GM23338 (cell line): ENCODE results near the gene PTTG1IP.

Experiments used
- CTCF ChIP-seq, 2 experiments: fragments of 200-600 bp in 1 of 2; sonication (generic) in 1 of 2; conservative IDR thresholded peaks; 2 replicates each; pipeline versions ENCODE4 v1.5.1 to v1.6.1; 2016 to 2017; ENCODE audit warnings: antibody characterized with exemption in 2 of 2, low read depth in 2 of 2, mild to moderate bottlenecking in 2 of 2, moderate library complexity in 1 of 2
- EZH2phosphoT487 ChIP-seq: fragments of 200-600 bp; sonication (generic); IDR thresholded peaks from one replicate; pipeline ENCODE4 v1.8.1; 2018; ENCODE audit warnings: antibody characterized with exemption; ENCODE audit not compliant: unreplicated experiment
- POLR2AphosphoS5 ChIP-seq: IDR thresholded peaks from 2 replicates; pipeline ENCODE4 v1.6.1; 2016; ENCODE audit warnings: antibody characterized with exemption, low read depth
- REST ChIP-seq: IDR thresholded peaks from one replicate; pipeline ENCODE4 v1.6.1; 2018; ENCODE audit warnings: antibody characterized with exemption; ENCODE audit not compliant: unreplicated experiment

DNA sequence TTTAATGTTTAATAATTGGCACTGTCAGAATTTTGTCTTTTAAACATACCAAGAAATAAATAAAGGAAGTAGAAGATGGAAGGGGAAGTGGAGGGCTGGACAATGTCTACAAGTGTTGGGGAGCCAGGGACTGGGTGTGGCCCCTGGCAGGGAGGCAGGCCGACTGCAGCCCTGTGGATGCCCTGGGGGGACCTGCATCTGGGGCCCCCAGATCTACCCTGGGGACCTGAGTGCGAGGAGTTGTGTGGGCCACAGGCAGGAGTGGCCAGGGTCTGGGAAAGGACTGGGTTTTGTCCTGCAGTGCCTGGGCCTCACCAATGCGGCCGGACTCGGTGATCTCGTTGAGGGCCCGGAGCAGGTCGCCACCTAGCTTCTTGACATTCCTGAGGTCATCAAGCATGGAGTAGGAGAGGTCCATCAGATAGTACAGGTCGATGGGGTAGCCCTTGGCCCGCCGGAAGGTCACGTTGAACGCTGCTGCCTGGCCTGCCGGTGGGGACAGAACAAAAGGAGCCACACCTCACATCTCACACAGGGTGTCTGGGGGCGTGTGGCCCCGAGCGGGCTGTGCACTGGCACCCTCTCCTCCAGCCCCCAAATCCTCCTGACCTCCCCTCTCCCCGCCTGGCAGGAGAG lies 29.7 kb upstream of the PTTG1IP start:
- TF ChIP-seq CTCF (conservative IDR thresholded peaks at IDR 0.05; ENCODE audit: low read depth in 2 of 2) (0 out of 4 replicates have a peak, but pooled peaks of 1 of the 2 experiments have one; percentile 6), REST (no peak), EZH2phosphoT487 (no peak), POLR2AphosphoS5 (no peak)
